CD14-positive monocyte (primary cell): ENCODE measurements around the gene TBPL1. TPM values are rescaled to one million over a fixed set of nuclear protein-coding genes. Genes with fewer than 3 reads are reported as not detected.

Experiments
- DNase-seq, 3 donors: peaks; one replicate each; pipeline ENCODE4 v3.0.0-alpha.2; 2011 to 2022
- H2AFZ ChIP-seq: 2 replicates; pipeline ENCODE4 v1.6.0; 2012; ENCODE audit warnings: mild to moderate bottlenecking, low read depth, low read length, inconsistent platforms; ENCODE audit not compliant: insufficient read depth, poor library complexity, severe bottlenecking
- H3K27ac ChIP-seq, 2 donors: 1 replicate in 1 of 2; 2 replicates in 1 of 2; pipeline ENCODE4 v1.5.1; 2012 to 2013; ENCODE audit warnings: low read length in 2 of 2, control low read depth in 1 of 2, inconsistent platforms in 1 of 2, low read depth in 1 of 2, mild to moderate bottlenecking in 1 of 2
- H3K27me3 ChIP-seq, 2 donors: one replicate each; pipeline versions ENCODE4 v1.6.0 to v1.6.1; 2011 to 2013; ENCODE audit warnings: low read length in 2 of 2; ENCODE audit not compliant: control insufficient read depth in 2 of 2, insufficient read depth in 2 of 2
- H3K36me3 ChIP-seq, 2 donors: replicated peaks in 1 of 2; 1 replicate in 1 of 2; 2 replicates in 1 of 2; pipeline versions ENCODE4 v1.5.1 to v1.6.1; 2012 to 2013; ENCODE audit warnings: low read length in 2 of 2, control low read depth in 1 of 2, inconsistent platforms in 1 of 2, mild to moderate bottlenecking in 1 of 2; ENCODE audit not compliant: insufficient read depth in 2 of 2, control insufficient read depth in 1 of 2
- H3K4me1 ChIP-seq, 2 donors: 1 replicate in 1 of 2; 2 replicates in 1 of 2; pipeline versions ENCODE4 v1.5.1 to v1.6.1; 2012 to 2013; ENCODE audit warnings: low read length in 2 of 2, control low read depth in 1 of 2, inconsistent platforms in 1 of 2, mild to moderate bottlenecking in 1 of 2, moderate library complexity in 1 of 2; ENCODE audit not compliant: insufficient read depth in 2 of 2, control insufficient read depth in 1 of 2
- H3K4me2 ChIP-seq: replicated peaks from 2 replicates; pipeline ENCODE3; 2012; ENCODE audit warnings: low read length, moderate library complexity, mild to moderate bottlenecking; ENCODE audit not compliant: poor library complexity, severe bottlenecking; ENCODE audit errors: extremely low read depth
- H3K4me3 ChIP-seq, 3 experiments: fragments of 200-600 bp in 1 of 3; sonication (generic) in 1 of 3; replicated peaks in 1 of 3; 1 replicate in 2 of 3; 2 replicates in 1 of 3; pipeline ENCODE4 v1.5.1; 2011 to 2013; ENCODE audit warnings: low read length in 3 of 3, mild to moderate bottlenecking in 3 of 3, control low read depth in 2 of 3, low read depth in 2 of 3, inconsistent platforms in 1 of 3, moderate library complexity in 1 of 3
- H3K79me2 ChIP-seq: 2 replicates; pipeline ENCODE4 v1.6.0; 2012; ENCODE audit warnings: mild to moderate bottlenecking, control low read depth, inconsistent platforms, low read length, moderate library complexity; ENCODE audit not compliant: insufficient read depth
- H3K9ac ChIP-seq: 2 replicates; pipeline ENCODE4 v1.6.0; 2017; ENCODE audit warnings: low read length, mild to moderate bottlenecking; ENCODE audit not compliant: insufficient read depth, poor library complexity, severe bottlenecking
- H3K9me3 ChIP-seq, 2 donors: replicated peaks in 1 of 2; 1 replicate in 1 of 2; 2 replicates in 1 of 2; pipeline versions ENCODE4 v1.5.1 to v1.6.1; 2012 to 2013; ENCODE audit warnings: low read length in 2 of 2, control low read depth in 1 of 2; ENCODE audit not compliant: control insufficient read depth in 1 of 2, insufficient read depth in 1 of 2
- H4K20me1 ChIP-seq: 2 replicates; pipeline ENCODE4 v1.6.0; 2012; ENCODE audit warnings: mild to moderate bottlenecking, low read length, control low read depth, moderate library complexity; ENCODE audit not compliant: insufficient read depth
- H3K27ac Mint-ChIP-seq, 7 donors: one replicate each; pipeline ENCODE4 v1.8.0; 2020; ENCODE audit warnings: mild to moderate bottlenecking in 7 of 7, mixed read lengths in 7 of 7, moderate library complexity in 6 of 7, inconsistent platforms in 2 of 7
- H3K27me3 Mint-ChIP-seq, 3 donors: one replicate each; pipeline ENCODE4 v1.8.0; 2021 to 2022; ENCODE audit warnings: low read depth in 3 of 3, mild to moderate bottlenecking in 3 of 3, mixed read lengths in 3 of 3, moderate library complexity in 3 of 3, inconsistent platforms in 1 of 3
- H3K36me3 Mint-ChIP-seq, 2 donors: one replicate each; pipeline ENCODE4 v1.8.0; 2020; ENCODE audit warnings: mixed read lengths in 2 of 2, inconsistent platforms in 1 of 2, mild to moderate bottlenecking in 1 of 2
- H3K4me1 Mint-ChIP-seq: one replicate; pipeline ENCODE4 v1.8.0; 2020; ENCODE audit warnings: mild to moderate bottlenecking, mixed read lengths
- H3K4me3 Mint-ChIP-seq, 2 donors: one replicate each; pipeline ENCODE4 v1.8.0; 2020; ENCODE audit warnings: mild to moderate bottlenecking in 2 of 2, mixed read lengths in 2 of 2, moderate library complexity in 1 of 2
- H3K9me3 Mint-ChIP-seq, 7 donors: one replicate each; pipeline ENCODE4 v1.8.0; 2020 to 2022; ENCODE audit warnings: mixed read lengths in 7 of 7, mild to moderate bottlenecking in 6 of 7, moderate library complexity in 6 of 7, inconsistent platforms in 2 of 7
- CTCF ChIP-seq: fragments of 200-600 bp; IDR thresholded peaks from one replicate; pipeline ENCODE4 v1.8.0; 2022; ENCODE audit warnings: antibody characterized with exemption, mild to moderate bottlenecking
- WGBS: methylation state at CpG from one replicate; pipeline ENCODE4 v1.1.5; 2013; ENCODE audit warnings: missing lambda C conversion rate; ENCODE audit not compliant: insufficient coverage; 5-methylcytosine and 5-hydroxymethylcytosine counted together
- intact Hi-C, 2 donors: fragments of 100-400 bp; cut with micrococcal nuclease; formaldehyde crosslinking; loops; one replicate each; pipeline versions ENCODE4 v1.15.0 to v1.15.1; 2023
- polyA plus RNA-seq, 3 donors: library from polyadenylated mRNA; depleted of rRNA in 1 of 3; unstranded in 2 of 3; stranded (reverse) in 1 of 3; fragments of 300-500 nt in 2 of 3; fragments of >200 nt in 1 of 3; fragmentation: Illumina TruSeq in 2 of 3; gene quantifications; 1 replicate in 2 of 3; 2 replicates in 1 of 3; pipeline ENCODE4 v1.2.3, GENCODE V29; 2012 to 2021

The TBPL1 gene
- polyA plus RNA-seq, 3 donors, result 22.0 to 35.6 (median 35.5) TPM

- Histone ChIP-seq H3K9ac (no peak overlapping the region), H3K27me3 (peaks cover 0 to 2% of the 10 kb centered on the region in 2 donors), H2AFZ (no peak overlapping the region), H3K4me1 (peaks cover 21 to 29% of the 10 kb centered on the region in 2 donors), H3K79me2 (peaks cover 37% of the 10 kb centered on the region), H3K36me3 (no peaks in the 10 kb centered on the region), H3K4me3 (peak overlapping the region in 1 of 3 experiments; percentile 96), H3K4me2 (peak overlapping the region; percentile 97), H3K9me3 (no peaks in the 10 kb centered on the region), H3K27ac (no peak overlapping the region), H4K20me1 (peaks cover 22% of the 10 kb centered on the region)
- H3K36me3 Mint-ChIP-seq, result peaks cover 0 to 2% of the 10 kb centered on the region in 2 donors
- no peak for DNase-seq
- WGBS, result 95% methylated on average over 3 of the region's 4 CpGs
- TF ChIP-seq CTCF, result no peak
- intact Hi-C loops, result no loop called here
- peak overlapping the region in 1 of 7 donors; percentile 51 for H3K27ac Mint-ChIP-seq
- peaks cover 26% of the 10 kb centered on the region for H3K4me1 Mint-ChIP-seq
- H3K27me3 Mint-ChIP-seq, result peaks cover 4 to 7% (median 6%) of the 10 kb centered on the region in 3 donors
- peak overlapping the region; percentile 98 to 99 for H3K4me3 Mint-ChIP-seq
- peaks cover 0 to 2% (median 0%) of the 10 kb centered on the region in 7 donors for H3K9me3 Mint-ChIP-seq
These were observed 1.8 kb upstream of the TBPL1 start for GRCh38 chr6:133951227-133951626.

- Histone ChIP-seq H3K27ac (peak overlapping the region; percentile 40 to 83), H2AFZ (peak overlapping the region; percentile 99), H3K79me2 (peaks cover 46% of the 10 kb centered on the region), H4K20me1 (peaks cover 31% of the 10 kb centered on the region), H3K9me3 (no peaks in the 10 kb centered on the region), H3K4me1 (peaks cover 21 to 29% of the 10 kb centered on the region in 2 donors), H3K4me2 (peak overlapping the region; percentile 97), H3K9ac (peak overlapping the region; percentile 83), H3K4me3 (peak overlapping the region; percentile 64 to 96 (median 91)), H3K27me3 (peaks cover 0 to 2% of the 10 kb centered on the region in 2 donors), H3K36me3 (no peaks in the 10 kb centered on the region)
- Mint-ChIP-seq H3K36me3 (peaks cover 0 to 4% of the 10 kb centered on the region in 2 donors), H3K4me3 (peak overlapping the region; percentile 98 to 99), H3K9me3 (peaks cover 0 to 2% (median 0%) of the 10 kb centered on the region in 7 donors), H3K4me1 (peaks cover 34% of the 10 kb centered on the region), H3K27me3 (peaks cover 4 to 7% (median 6%) of the 10 kb centered on the region in 3 donors), H3K27ac (peak overlapping the region; percentile 79 to 95 (median 91))
- peak in 2 of 3 donors; percentile 32 to 42 for DNase-seq
- intact Hi-C loops, result no loop called here
- peak; percentile 26 for TF ChIP-seq CTCF
- 0% methylated on average over 38 of the region's 65 CpGs for WGBS
These were observed 876 bp upstream of the TBPL1 start for GRCh38 chr6:133951881-133952814.
